Stimulated activated CD4-positive, alpha-beta T cell treated with anti-CD3 and anti-CD28 coated beads, TNF-alpha, amount 100 ng/mL, for 4 hours (primary cell): ENCODE results near the gene SIGLEC11.

Experiments used
- DNase-seq, 3 experiments: peaks; one replicate each; pipeline ENCODE4 v3.0.0-alpha.2; 2020; ENCODE audit warnings: low read depth in 3 of 3

The SIGLEC11 gene

DNA sequence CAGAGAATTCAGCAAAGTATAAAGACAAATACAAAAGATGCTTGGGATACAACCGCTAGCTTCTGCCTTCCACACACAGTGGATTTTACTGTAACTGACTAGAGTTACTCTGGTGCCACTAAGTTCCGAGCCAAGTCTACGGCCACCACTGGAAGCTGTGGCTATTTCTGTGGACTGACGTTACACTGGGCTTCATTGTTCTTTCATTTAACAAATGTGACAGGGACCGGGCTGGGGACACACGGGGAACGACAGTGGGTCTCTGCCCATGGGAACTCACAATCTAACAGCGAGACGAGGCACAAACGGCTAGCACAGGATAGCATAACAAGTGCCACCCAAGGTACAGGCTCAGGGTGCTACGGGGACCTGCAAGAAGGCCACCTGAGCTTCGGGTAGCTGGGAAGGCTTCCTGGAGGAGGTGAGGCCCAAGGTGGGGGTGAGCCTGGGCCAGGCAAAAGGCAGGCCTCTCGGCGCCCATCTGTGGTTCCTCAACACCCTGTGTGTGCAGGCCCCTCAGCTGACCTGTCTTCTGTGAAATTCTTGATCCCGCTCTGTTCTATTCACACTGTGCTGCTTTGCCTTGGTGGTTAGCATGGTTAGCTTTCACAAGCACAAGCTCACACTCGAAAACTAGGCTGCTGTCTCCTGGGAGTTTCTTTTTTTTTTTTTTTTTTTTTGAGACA lies 54.0 kb downstream of the SIGLEC11 start:
- DNase-seq: no peak

- DNase-seq: no peak
Observed at GRCh38 chr19:49904136-49904535, 56.8 kb downstream of the SIGLEC11 start.
